GM23338 (cell line): Measurements from ENCODE around the gene TXNRD3. TPM values are rescaled to one million over a fixed set of nuclear protein-coding genes. Genes with fewer than 3 reads are reported as not detected.

Source experiments
- ATAC-seq: fragments of 200-7000 bp; cut with Tn5 transposase; 3 replicates; pipeline ENCODE4 v1.9.1; 2020
- DNase-seq: peaks from one replicate; pipeline ENCODE4 v3.0.0-alpha.2; 2015; ENCODE audit warnings: low spot score
- H2AFZ ChIP-seq: fragments of 200-600 bp; sonication (generic); 2 replicates; pipeline ENCODE4 v1.8.0; 2016; ENCODE audit warnings: antibody characterized with exemption, mild to moderate bottlenecking, moderate library complexity
- H3F3A ChIP-seq: fragments of 200-600 bp; sonication (generic); replicated peaks from 2 replicates; pipeline ENCODE4 v1.8.0; 2017; ENCODE audit warnings: antibody characterized with exemption, mixed run types, low read depth
- H3K27ac ChIP-seq: fragments of 200-600 bp; sonication (generic); 2 replicates; pipeline ENCODE4 v1.6.1; 2016; ENCODE audit warnings: low read depth
- H3K27me3 ChIP-seq: fragments of 200-600 bp; sonication (generic); 2 replicates; pipeline ENCODE4 v1.8.0; 2016; ENCODE audit warnings: mild to moderate bottlenecking, mixed run types, moderate library complexity; ENCODE audit not compliant: insufficient read depth
- H3K36me3 ChIP-seq: fragments of 200-600 bp; sonication (generic); 2 replicates; pipeline ENCODE4 v1.8.0; 2016; ENCODE audit warnings: mild to moderate bottlenecking; ENCODE audit not compliant: insufficient read depth
- H3K4me1 ChIP-seq: fragments of 200-600 bp; sonication (generic); 2 replicates; pipeline ENCODE4 v1.8.0; 2016; ENCODE audit warnings: mild to moderate bottlenecking, moderate library complexity; ENCODE audit not compliant: insufficient read depth
- H3K4me2 ChIP-seq: fragments of 200-600 bp; sonication (generic); 2 replicates; pipeline ENCODE4 v1.7.1; 2017; ENCODE audit warnings: mixed run types
- H3K4me3 ChIP-seq: fragments of 200-600 bp; sonication (generic); 2 replicates; pipeline ENCODE4 v1.6.1; 2016; ENCODE audit warnings: mixed run types
- H3K79me2 ChIP-seq: fragments of 200-600 bp; sonication (generic); replicated peaks from 2 replicates; pipeline ENCODE4 v1.8.0; 2017; ENCODE audit warnings: mild to moderate bottlenecking; ENCODE audit not compliant: insufficient read depth
- H3K9me2 ChIP-seq: fragments of 200-600 bp; sonication (generic); 2 replicates; pipeline ENCODE4 v1.8.0; 2017; ENCODE audit not compliant: insufficient read depth
- H4K20me1 ChIP-seq: fragments of 200-600 bp; sonication (generic); replicated peaks from 2 replicates; pipeline ENCODE4 v1.8.0; 2017; ENCODE audit warnings: mild to moderate bottlenecking; ENCODE audit not compliant: insufficient read depth
- H3K27ac Mint-ChIP-seq: 2 replicates; pipeline ENCODE4 v1.8.0; 2020; ENCODE audit warnings: inconsistent platforms, mild to moderate bottlenecking, moderate library complexity, mixed read lengths
- H3K27me3 Mint-ChIP-seq: 3 replicates; pipeline ENCODE4 v1.8.0; 2022; ENCODE audit warnings: low read depth, mild to moderate bottlenecking, moderate library complexity, mixed read lengths, inconsistent platforms; ENCODE audit not compliant: insufficient read depth, poor library complexity
- H3K36me3 Mint-ChIP-seq: 3 replicates; pipeline ENCODE4 v1.8.0; 2021; ENCODE audit warnings: low read depth, mild to moderate bottlenecking, inconsistent platforms, moderate library complexity, mixed read lengths
- H3K4me1 Mint-ChIP-seq: 3 replicates; pipeline ENCODE4 v1.8.0; 2020; ENCODE audit warnings: mild to moderate bottlenecking, inconsistent platforms, mixed read lengths
- H3K4me3 Mint-ChIP-seq: 3 replicates; pipeline ENCODE4 v1.8.0; 2021; ENCODE audit warnings: moderate library complexity, mild to moderate bottlenecking, inconsistent platforms, mixed read lengths
- H3K9me3 Mint-ChIP-seq: 3 replicates; pipeline ENCODE4 v1.8.0; 2020; ENCODE audit warnings: moderate library complexity, mild to moderate bottlenecking, inconsistent platforms, mixed read lengths
- CREB1 ChIP-seq: fragments of 250-450 bp; sonication (Bioruptor Pico); IDR thresholded peaks from 2 replicates; pipeline ENCODE4 v1.5.0; 2020; ENCODE audit warnings: low read depth, mild to moderate bottlenecking, moderate library complexity
- CTCF ChIP-seq, 2 experiments: fragments of 200-600 bp in 1 of 2; sonication (generic) in 1 of 2; conservative IDR thresholded peaks; 2 replicates each; pipeline versions ENCODE4 v1.5.1 to v1.6.1; 2016 to 2017; ENCODE audit warnings: antibody characterized with exemption in 2 of 2, low read depth in 2 of 2, mild to moderate bottlenecking in 2 of 2, moderate library complexity in 1 of 2
- ETS1 ChIP-seq: IDR thresholded peaks from 2 replicates; pipeline ENCODE4 v1.6.1; 2016; ENCODE audit warnings: antibody characterized with exemption
- EZH2 ChIP-seq: fragments of 200-600 bp; sonication (generic); IDR thresholded peaks from one replicate; pipeline ENCODE4 v1.8.0; 2017; ENCODE audit warnings: antibody characterized with exemption, mild to moderate bottlenecking, low read depth; ENCODE audit not compliant: unreplicated experiment
- EZH2phosphoT487 ChIP-seq: fragments of 200-600 bp; sonication (generic); IDR thresholded peaks from one replicate; pipeline ENCODE4 v1.8.1; 2018; ENCODE audit warnings: antibody characterized with exemption; ENCODE audit not compliant: unreplicated experiment
- JUNB ChIP-seq: IDR thresholded peaks from one replicate; pipeline ENCODE4 v1.6.1; 2016; ENCODE audit warnings: antibody characterized with exemption; ENCODE audit not compliant: unreplicated experiment
- NANOG ChIP-seq: IDR thresholded peaks from 2 replicates; pipeline ENCODE4 v1.6.1; 2016; ENCODE audit warnings: antibody characterized with exemption, borderline replicate concordance
- POLR2AphosphoS5 ChIP-seq: IDR thresholded peaks from 2 replicates; pipeline ENCODE4 v1.6.1; 2016; ENCODE audit warnings: antibody characterized with exemption, low read depth
- REST ChIP-seq: IDR thresholded peaks from one replicate; pipeline ENCODE4 v1.6.1; 2018; ENCODE audit warnings: antibody characterized with exemption; ENCODE audit not compliant: unreplicated experiment
- STAT1 ChIP-seq: IDR thresholded peaks from one replicate; pipeline ENCODE4 v1.6.1; 2016; ENCODE audit warnings: antibody characterized with exemption; ENCODE audit not compliant: unreplicated experiment
- ZNF114 ChIP-seq: fragments of 250-450 bp; sonication (Bioruptor Pico); IDR thresholded peaks from 2 replicates; pipeline ENCODE4 v1.5.0; 2020; ENCODE audit warnings: mild to moderate bottlenecking, moderate library complexity
- ZNF331 ChIP-seq: fragments of 250-450 bp; sonication (Bioruptor Pico); IDR thresholded peaks from 2 replicates; pipeline ENCODE4 v1.5.0; 2020; ENCODE audit warnings: low read depth, mild to moderate bottlenecking, moderate library complexity
- ZNF462 ChIP-seq: fragments of 250-450 bp; sonication (Bioruptor Pico); IDR thresholded peaks from 2 replicates; pipeline ENCODE4 v1.5.0; 2020; ENCODE audit warnings: mild to moderate bottlenecking, moderate library complexity
- polyA plus RNA-seq: library from polyadenylated mRNA; unstranded; fragments of >200 nt; fragmentation: Nextera tagmentation; extraction: Ambion mirVana; gene quantifications from 2 replicates; pipeline ENCODE4 v1.2.1, GENCODE V29; 2016
- total RNA-seq: library from RNA; depleted of rRNA; stranded (reverse); fragments of >200 nt; shearing (Covaris generic); gene quantifications from 2 replicates; pipeline ENCODE4 v1.2.3, GENCODE V29; 2014

Gene TXNRD3
- total and polyA plus RNA-seq, 2 experiments from 2014 or later: 3.0 to 4.1 TPM

- H3K27me3 Mint-ChIP-seq: peaks cover 5% of the 10 kb centered on the region
- TF ChIP-seq CTCF (conservative IDR thresholded peaks at IDR 0.05; ENCODE audit: low read depth in 2 of 2) (no peak), REST (no peak), JUNB (no peak), ZNF331 (CRISPR knock-in tag) (no peak), POLR2AphosphoS5 (no peak), NANOG (no peak), EZH2phosphoT487 (no peak), ZNF462 (no peak), ZNF114 (CRISPR knock-in tag) (no peak), EZH2 (no peak), ETS1 (no peak), STAT1 (no peak), CREB1 (CRISPR knock-in tag) (no peak)
- no peak for DNase-seq
- Histone ChIP-seq H3F3A (no peaks in the 10 kb centered on the region), H3K4me1 (no peaks in the 10 kb centered on the region), H3K27ac (no peak overlapping the region), H2AFZ (no peak overlapping the region), H3K9me2 (no peaks in the 10 kb centered on the region), H4K20me1 (no peaks in the 10 kb centered on the region), H3K79me2 (no peaks in the 10 kb centered on the region), H3K4me3 (no peak overlapping the region), H3K36me3 (no peaks in the 10 kb centered on the region), H3K27me3 (no peaks in the 10 kb centered on the region), H3K4me2 (no peak overlapping the region)
- no peaks in the 10 kb centered on the region for H3K36me3 Mint-ChIP-seq
- no peak for ATAC-seq
- no peak overlapping the region for H3K4me3 Mint-ChIP-seq
- no peak overlapping the region for H3K27ac Mint-ChIP-seq
- H3K9me3 Mint-ChIP-seq: no peaks in the 10 kb centered on the region
- H3K4me1 Mint-ChIP-seq: no peaks in the 10 kb centered on the region
These were observed 20.1 kb downstream of the TXNRD3 start for GRCh38 chr3:126634803-126635202.
